CD8-positive, alpha-beta memory T cell (primary cell): ENCODE measurements around the gene SLC31A1. TPM values are rescaled to one million over a fixed set of nuclear protein-coding genes. Genes with fewer than 3 reads are reported as not detected.

Source experiments
- CTCF ChIA-PET: fragments of 350-600 bp; sonication (Branson Sonifier 250); formaldehyde crosslinking; loops from one replicate; lab custom pipeline; 2021; ENCODE audit warnings: antibody characterized with exemption; lab: Charles Lee
- POLR2A ChIA-PET: fragments of 350-600 bp; sonication (Branson Sonifier 250); formaldehyde crosslinking; loops from one replicate; lab custom pipeline; 2021; ENCODE audit warnings: antibody characterized with exemption; lab: Charles Lee
- DNase-seq, 5 donors: peaks; one replicate each; pipeline versions ENCODE4 v3.0.0 to v3.0.0-alpha.2; 2020 to 2022; ENCODE audit warnings: mixed read lengths in 1 of 5
- H3K27ac ChIP-seq: one replicate; pipeline ENCODE4 v1.7.0; 2013; ENCODE audit warnings: low read depth, mild to moderate bottlenecking, low read length, moderate library complexity
- H3K27me3 ChIP-seq: 2 replicates; pipeline ENCODE4 v1.7.0; 2013; ENCODE audit warnings: low read length, mild to moderate bottlenecking; ENCODE audit not compliant: insufficient read depth, poor library complexity, severe bottlenecking
- H3K36me3 ChIP-seq: 2 replicates; pipeline ENCODE4 v1.7.0; 2013; ENCODE audit warnings: mild to moderate bottlenecking, low read length, moderate library complexity; ENCODE audit not compliant: insufficient read depth
- H3K4me1 ChIP-seq: 2 replicates; pipeline ENCODE4 v1.7.0; 2013; ENCODE audit warnings: mild to moderate bottlenecking, low read length, moderate library complexity; ENCODE audit not compliant: insufficient read depth
- H3K4me3 ChIP-seq: 2 replicates; pipeline ENCODE4 v1.7.0; 2013; ENCODE audit warnings: mild to moderate bottlenecking, low read length
- H3K9me3 ChIP-seq: 2 replicates; pipeline ENCODE4 v1.7.0; 2013; ENCODE audit warnings: mild to moderate bottlenecking, low read length
- H3K27ac Mint-ChIP-seq, 8 donors: one replicate each; pipeline ENCODE4 v1.8.0; 2020 to 2021; ENCODE audit warnings: mixed read lengths in 8 of 8, mild to moderate bottlenecking in 6 of 8, inconsistent platforms in 3 of 8, moderate library complexity in 3 of 8
- H3K27me3 Mint-ChIP-seq, 2 donors: one replicate each; pipeline ENCODE4 v1.8.0; 2020 to 2021; ENCODE audit warnings: mixed read lengths in 2 of 2, mild to moderate bottlenecking in 1 of 2, moderate library complexity in 1 of 2
- H3K36me3 Mint-ChIP-seq, 3 donors: one replicate each; pipeline ENCODE4 v1.8.0; 2020 to 2021; ENCODE audit warnings: mixed read lengths in 3 of 3, inconsistent platforms in 1 of 3, mild to moderate bottlenecking in 1 of 3
- H3K4me1 Mint-ChIP-seq, 3 donors: one replicate each; pipeline ENCODE4 v1.8.0; 2020 to 2021; ENCODE audit warnings: mixed read lengths in 3 of 3, inconsistent platforms in 1 of 3, mild to moderate bottlenecking in 1 of 3
- H3K4me3 Mint-ChIP-seq, 7 donors: one replicate each; pipeline ENCODE4 v1.8.0; 2020 to 2021; ENCODE audit warnings: mixed read lengths in 7 of 7, mild to moderate bottlenecking in 6 of 7, moderate library complexity in 4 of 7, inconsistent platforms in 2 of 7
- H3K9me3 Mint-ChIP-seq, 5 donors: one replicate each; pipeline ENCODE4 v1.8.0; 2020 to 2022; ENCODE audit warnings: mixed read lengths in 5 of 5, mild to moderate bottlenecking in 3 of 5, moderate library complexity in 2 of 5, inconsistent platforms in 1 of 5
- polyA plus RNA-seq: library from polyadenylated mRNA; unstranded; fragments of 300-500 nt; fragmentation: Illumina TruSeq; gene quantifications from one replicate; pipeline ENCODE4 v1.2.3, GENCODE V29; 2021
- total RNA-seq, 2 experiments: library from RNA; stranded (reverse); gene quantifications; one replicate each; pipeline ENCODE4 v1.2.3, GENCODE V29; 2021

Gene SLC31A1
- total and polyA plus RNA-seq, 3 experiments from 2014 or later, result 3.4 to 15.1 (median 13.7) TPM

DNA sequence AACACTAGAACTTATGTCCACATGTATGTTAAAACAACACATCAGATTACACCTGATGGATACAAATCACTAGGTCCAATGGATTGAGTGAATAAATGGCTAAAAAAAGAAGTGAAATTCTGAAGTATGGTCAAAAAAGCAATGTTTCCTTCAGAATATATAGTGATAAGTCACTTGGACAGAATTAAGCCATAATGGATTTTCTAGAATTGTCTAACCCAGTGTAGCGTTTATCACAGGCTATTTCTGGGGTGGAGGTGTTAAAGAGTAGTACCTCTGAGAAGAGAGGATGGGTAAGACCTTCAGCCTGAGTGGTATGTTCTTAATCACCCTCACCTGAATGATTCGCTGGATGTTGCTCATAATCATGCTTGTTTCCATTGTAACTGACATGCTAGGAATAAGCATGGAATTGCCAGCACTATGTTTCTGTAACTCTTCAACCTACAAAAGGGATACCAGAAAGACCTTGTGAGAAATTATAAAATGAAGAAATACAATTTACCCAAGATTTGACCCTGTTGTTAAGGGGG, 37.3 kb upstream of the SLC31A1 start:
- ChIA-PET POLR2A (no interaction called here), CTCF (no interaction called here)
- H3K4me1 ChIP-seq, result no peaks in the 10 kb centered on the region
- no peak overlapping the region for H3K4me3 Mint-ChIP-seq
- no peaks in the 10 kb centered on the region for H3K27me3 ChIP-seq
- no peak for DNase-seq
- peak overlapping the region in 2 of 8 donors; percentile 30 to 41 for H3K27ac Mint-ChIP-seq
- no peak overlapping the region for H3K27ac ChIP-seq
- H3K36me3 ChIP-seq, result peaks cover 74% of the 10 kb centered on the region
- no peaks in the 10 kb centered on the region for H3K4me1 Mint-ChIP-seq
- H3K36me3 Mint-ChIP-seq, result peaks cover 21 to 94% (median 39%) of the 10 kb centered on the region in 3 donors
- no peaks in the 10 kb centered on the region for H3K9me3 Mint-ChIP-seq
- no peak overlapping the region for H3K4me3 ChIP-seq
- no peaks in the 10 kb centered on the region for H3K27me3 Mint-ChIP-seq
- no peaks in the 10 kb centered on the region for H3K9me3 ChIP-seq

- H3K4me3 ChIP-seq, result no peak overlapping the region
- peaks cover 74% of the 10 kb centered on the region for H3K36me3 ChIP-seq
- DNase-seq, result no peak
- H3K9me3 Mint-ChIP-seq, result no peaks in the 10 kb centered on the region
- no peaks in the 10 kb centered on the region for H3K27me3 Mint-ChIP-seq
- H3K4me1 ChIP-seq, result no peaks in the 10 kb centered on the region
- no peak overlapping the region for H3K27ac ChIP-seq
- CTCF ChIA-PET, result no interaction called here
- H3K27me3 ChIP-seq, result no peaks in the 10 kb centered on the region
- POLR2A ChIA-PET, result no interaction called here
- peaks cover 21 to 93% (median 39%) of the 10 kb centered on the region in 3 donors for H3K36me3 Mint-ChIP-seq
- no peaks in the 10 kb centered on the region for H3K4me1 Mint-ChIP-seq
- H3K9me3 ChIP-seq, result no peaks in the 10 kb centered on the region
- H3K27ac Mint-ChIP-seq, result peak overlapping the region in 2 of 8 donors; percentile 6 to 41
- no peak overlapping the region for H3K4me3 Mint-ChIP-seq
Observed at GRCh38 chr9:113184539-113184938, 36.8 kb upstream of the SLC31A1 start.

DNA sequence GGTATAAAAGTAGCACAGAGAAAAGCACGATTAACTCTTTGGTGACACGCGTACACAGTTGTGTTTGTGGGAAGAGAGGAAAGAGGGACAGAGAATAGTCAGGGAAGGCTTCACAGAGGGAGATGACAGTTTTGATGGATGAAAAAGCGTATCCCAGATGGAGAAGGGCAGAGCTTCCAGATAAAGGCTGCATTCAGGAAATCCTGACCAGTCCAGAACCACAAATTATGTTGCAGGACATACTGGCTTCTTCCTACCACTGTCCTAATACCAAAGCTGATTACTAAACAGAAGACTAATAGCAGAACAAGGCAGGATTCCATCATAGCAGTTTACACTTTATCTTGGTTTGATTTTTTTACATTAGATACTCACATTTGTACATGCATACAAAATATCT, 36.1 kb upstream of the SLC31A1 start:
- no peaks in the 10 kb centered on the region for H3K9me3 Mint-ChIP-seq

GRCh38 chr9:113186137-113186755, 35.1 kb upstream of the SLC31A1 start:
- no peaks in the 10 kb centered on the region for H3K9me3 Mint-ChIP-seq
- Histone ChIP-seq H3K36me3 (peaks cover 69% of the 10 kb centered on the region), H3K4me3 (no peak overlapping the region), H3K27me3 (no peaks in the 10 kb centered on the region), H3K9me3 (no peaks in the 10 kb centered on the region), H3K27ac (no peak overlapping the region), H3K4me1 (no peaks in the 10 kb centered on the region)
- peaks cover 21 to 92% (median 42%) of the 10 kb centered on the region in 3 donors for H3K36me3 Mint-ChIP-seq
- ChIA-PET CTCF (no interaction called here), POLR2A (no interaction called here)
- no peaks in the 10 kb centered on the region for H3K4me1 Mint-ChIP-seq
- no peak overlapping the region for H3K4me3 Mint-ChIP-seq
- peak overlapping the region in 1 of 8 donors; percentile 36 for H3K27ac Mint-ChIP-seq
- no peaks in the 10 kb centered on the region for H3K27me3 Mint-ChIP-seq
- no peak for DNase-seq

More for the DNA sequence above, 36.1 kb upstream of the SLC31A1 start:
- H3K9me3 ChIP-seq, result no peaks in the 10 kb centered on the region
- H3K27ac ChIP-seq, result no peak overlapping the region
- H3K27ac Mint-ChIP-seq, result peak overlapping the region in 2 of 8 donors; percentile 5 to 9
- no peak overlapping the region for H3K4me3 Mint-ChIP-seq
- CTCF ChIA-PET, result no interaction called here
- H3K36me3 Mint-ChIP-seq, result peaks cover 21 to 93% (median 42%) of the 10 kb centered on the region in 3 donors
- no peak overlapping the region for H3K4me3 ChIP-seq
- POLR2A ChIA-PET, result no interaction called here
- H3K27me3 Mint-ChIP-seq, result no peaks in the 10 kb centered on the region
- no peak for DNase-seq
- no peaks in the 10 kb centered on the region for H3K27me3 ChIP-seq
- H3K36me3 ChIP-seq, result peaks cover 70% of the 10 kb centered on the region
- H3K4me1 Mint-ChIP-seq, result no peaks in the 10 kb centered on the region
- no peaks in the 10 kb centered on the region for H3K4me1 ChIP-seq

- no peaks in the 10 kb centered on the region for H3K9me3 Mint-ChIP-seq
- Histone ChIP-seq H3K27ac (no peak overlapping the region), H3K27me3 (no peaks in the 10 kb centered on the region), H3K9me3 (no peaks in the 10 kb centered on the region), H3K36me3 (peaks cover 60% of the 10 kb centered on the region), H3K4me3 (no peak overlapping the region), H3K4me1 (no peaks in the 10 kb centered on the region)
- no peak for DNase-seq
- H3K4me1 Mint-ChIP-seq, result no peaks in the 10 kb centered on the region
- H3K4me3 Mint-ChIP-seq, result no peak overlapping the region
- POLR2A ChIA-PET, result no interaction called here
- CTCF ChIA-PET, result interaction anchor here (0.6 kb wide), 1 partner anchor 18 kb away, joined by 3 read pairs; no protein-coding TSS in a partner anchor
- H3K27me3 Mint-ChIP-seq, result no peaks in the 10 kb centered on the region
- H3K36me3 Mint-ChIP-seq, result peaks cover 11 to 89% (median 32%) of the 10 kb centered on the region in 3 donors
- peak overlapping the region in 4 of 8 donors; percentile 20 to 74 (median 44) for H3K27ac Mint-ChIP-seq
Observed at GRCh38 chr9:113187929-113188595, 33.3 kb upstream of the SLC31A1 start.

GRCh38 chr9:113192455-113192854, 28.9 kb upstream of the SLC31A1 start:
- no peak overlapping the region for H3K4me3 Mint-ChIP-seq
- DNase-seq, result no peak
- Histone ChIP-seq H3K27ac (no peak overlapping the region), H3K4me3 (no peak overlapping the region), H3K36me3 (peaks cover 24% of the 10 kb centered on the region), H3K4me1 (no peaks in the 10 kb centered on the region), H3K9me3 (no peaks in the 10 kb centered on the region), H3K27me3 (no peaks in the 10 kb centered on the region)
- peaks cover 0 to 80% (median 28%) of the 10 kb centered on the region in 3 donors for H3K36me3 Mint-ChIP-seq
- no peaks in the 10 kb centered on the region for H3K27me3 Mint-ChIP-seq
- H3K4me1 Mint-ChIP-seq, result peaks cover 0 to 3% (median 0%) of the 10 kb centered on the region in 3 donors
- CTCF ChIA-PET, result no interaction called here
- H3K27ac Mint-ChIP-seq, result no peak overlapping the region
- POLR2A ChIA-PET, result no interaction called here
- H3K9me3 Mint-ChIP-seq, result no peaks in the 10 kb centered on the region

- H3K36me3 Mint-ChIP-seq, result peaks cover 5 to 86% (median 27%) of the 10 kb centered on the region in 3 donors
- ChIA-PET POLR2A (no interaction called here), CTCF (no interaction called here)
- peaks cover 0 to 1% (median 0%) of the 10 kb centered on the region in 3 donors for H3K4me1 Mint-ChIP-seq
- Histone ChIP-seq H3K4me3 (no peak overlapping the region), H3K27me3 (no peaks in the 10 kb centered on the region), H3K27ac (no peak overlapping the region), H3K4me1 (no peaks in the 10 kb centered on the region), H3K9me3 (no peaks in the 10 kb centered on the region), H3K36me3 (peaks cover 30% of the 10 kb centered on the region)
- H3K4me3 Mint-ChIP-seq, result no peak overlapping the region
- no peaks in the 10 kb centered on the region for H3K27me3 Mint-ChIP-seq
- H3K27ac Mint-ChIP-seq, result peak overlapping the region in 1 of 8 donors; percentile 12
- no peaks in the 10 kb centered on the region for H3K9me3 Mint-ChIP-seq
- DNase-seq, result no peak
Observed at GRCh38 chr9:113199683-113200329, 21.5 kb upstream of the SLC31A1 start.

DNA sequence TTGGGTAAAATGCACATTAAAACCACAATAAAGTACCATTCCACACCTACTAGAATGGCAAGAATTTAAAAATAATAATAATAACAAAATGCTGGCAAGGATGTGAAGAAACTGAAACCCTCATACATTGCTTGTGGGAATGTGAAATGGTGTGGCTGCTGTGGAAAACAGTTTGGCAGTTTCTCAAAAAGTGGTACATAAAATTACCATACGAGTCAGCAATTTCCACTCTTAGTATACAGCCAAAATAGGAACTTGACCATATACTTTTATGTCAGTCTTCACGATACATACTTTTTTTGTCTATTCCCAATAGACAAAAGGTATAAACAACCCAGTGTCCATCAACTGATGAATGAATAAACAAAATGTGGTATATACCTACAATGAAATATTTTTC, 15.9 kb upstream of the SLC31A1 start:
- Mint-ChIP-seq H3K27ac (no peak overlapping the region), H3K4me1 (peaks cover 0 to 9% (median 2%) of the 10 kb centered on the region in 3 donors), H3K27me3 (no peaks in the 10 kb centered on the region), H3K36me3 (peaks cover 14 to 84% (median 28%) of the 10 kb centered on the region in 3 donors), H3K9me3 (no peaks in the 10 kb centered on the region), H3K4me3 (no peak overlapping the region)
- H3K36me3 ChIP-seq, result peaks cover 35% of the 10 kb centered on the region
- no peaks in the 10 kb centered on the region for H3K27me3 ChIP-seq
- DNase-seq, result no peak
- CTCF ChIA-PET, result no interaction called here
- H3K4me1 ChIP-seq, result no peaks in the 10 kb centered on the region
- no peak overlapping the region for H3K4me3 ChIP-seq
- H3K27ac ChIP-seq, result no peak overlapping the region
- H3K9me3 ChIP-seq, result no peaks in the 10 kb centered on the region
- POLR2A ChIA-PET, result no interaction called here
